HCT116 (cell line): Measurements from ENCODE around the gene PSMB9. TPM values are rescaled to one million over a fixed set of nuclear protein-coding genes. Genes with fewer than 3 reads are reported as not detected.

Source experiments
- ATAC-seq: fragments of 200-7000 bp; cut with Tn5 transposase; 2 replicates; pipeline ENCODE4 v1.9.1; 2020; ENCODE audit warnings: mild to moderate bottlenecking, moderate library complexity
- BruUV-seq: library from RNA; stranded (reverse); fragments of 400-500 nt; replicated peaks from 2 replicates; lab custom pipeline; 2021; lab: Mats Ljungman, UMichigan
- CTCF ChIA-PET: fragments of 300-600 bp; sonication (Branson Sonifier 250); formaldehyde crosslinking; loops from one replicate; lab custom pipeline; 2021; ENCODE audit warnings: antibody characterized with exemption; lab: Charles Lee
- POLR2A ChIA-PET: fragments of 300-600, 350-600 bp; sonication (Branson Sonifier 250); formaldehyde crosslinking; loops from one replicate; lab custom pipeline; 2021; ENCODE audit warnings: antibody characterized with exemption; lab: Charles Lee
- RAD21 ChIA-PET, 2 experiments: fragments of 300-600 bp; sonication (Branson Sonifier 250); formaldehyde crosslinking; loops; one replicate each; lab custom pipeline; 2023; ENCODE audit warnings: low total read pairs in 2 of 2; ENCODE audit not compliant: uncharacterized antibody in 2 of 2, unreplicated experiment in 2 of 2, low non-redundant PET in 1 of 2; lab: Charles Lee
- DNase-seq: peaks from one replicate; pipeline ENCODE4 v3.0.0-alpha.2; 2010; ENCODE audit warnings: low read depth, low spot score
- H2AFZ ChIP-seq: fragments of 200-600 bp; shearing (Covaris generic), sonication (generic); 2 replicates; pipeline ENCODE4 v1.6.1; 2017; ENCODE audit warnings: low read depth, mixed run types, mixed read lengths, antibody characterized with exemption, low read length; ENCODE audit not compliant: poor library complexity, severe bottlenecking
- H3K27ac ChIP-seq: 2 replicates; pipeline ENCODE4 v1.5.1; 2012; ENCODE audit warnings: low read depth, low read length
- H3K27me3 ChIP-seq: fragments of 200-600 bp; sonication (generic); 2 replicates; pipeline ENCODE4 v1.6.1; 2016; ENCODE audit warnings: mixed run types, low read length, mixed read lengths; ENCODE audit not compliant: insufficient read depth
- H3K36me3 ChIP-seq, 2 experiments: fragments of 200-500 bp in 1 of 2; fragments of 200-600 bp in 1 of 2; sonication (Bioruptor generic) in 1 of 2; sonication (generic) in 1 of 2; 2 replicates each; pipeline versions ENCODE4 v1.5.1 to v1.6.1; 2014 to 2016; ENCODE audit warnings: low read length in 2 of 2, inconsistent platforms in 1 of 2, mixed read lengths in 1 of 2, mixed run types in 1 of 2; ENCODE audit not compliant: insufficient read depth in 2 of 2, control insufficient read depth in 1 of 2
- H3K4me1 ChIP-seq, 2 experiments: fragments of 200-600 bp in 1 of 2; sonication (generic) in 1 of 2; 2 replicates each; pipeline versions ENCODE4 v1.5.1 to v1.6.1; 2012 to 2017; ENCODE audit warnings: low read length in 2 of 2, inconsistent platforms in 1 of 2, mild to moderate bottlenecking in 1 of 2, mixed read lengths in 1 of 2, mixed run types in 1 of 2, moderate library complexity in 1 of 2; ENCODE audit not compliant: insufficient read depth in 2 of 2, control insufficient read depth in 1 of 2
- H3K4me2 ChIP-seq: fragments of 200-600 bp; sonication (generic); 2 replicates; pipeline ENCODE4 v1.6.1; 2017; ENCODE audit warnings: mixed run types, low read length, mixed read lengths
- H3K4me3 ChIP-seq, 2 experiments: fragments of 200-600 bp in 1 of 2; sonication (generic) in 1 of 2; replicated peaks in 1 of 2; 2 replicates each; pipeline ENCODE4 v1.5.1; 2011 to 2016; ENCODE audit warnings: low read length in 2 of 2, control low read depth in 1 of 2, low read depth in 1 of 2, mild to moderate bottlenecking in 1 of 2, mixed read lengths in 1 of 2, mixed run types in 1 of 2
- H3K79me2 ChIP-seq: fragments of 200-600 bp; sonication (generic); 2 replicates; pipeline ENCODE4 v1.6.1; 2017; ENCODE audit warnings: mild to moderate bottlenecking, mixed run types, low read length, moderate library complexity, mixed read lengths; ENCODE audit not compliant: insufficient read depth
- H3K9ac ChIP-seq: fragments of 200-600 bp; sonication (generic); 2 replicates; pipeline ENCODE4 v1.6.1; 2016; ENCODE audit warnings: low read length, mixed read lengths
- H3K9me2 ChIP-seq: fragments of 200-600 bp; sonication (generic), shearing (Covaris generic); 2 replicates; pipeline ENCODE4 v1.6.1; 2017; ENCODE audit warnings: mixed run types, mild to moderate bottlenecking, moderate library complexity; ENCODE audit not compliant: insufficient read depth
- H3K9me3 ChIP-seq, 2 experiments: fragments of 200-500 bp in 1 of 2; fragments of 200-600 bp in 1 of 2; sonication (Bioruptor generic) in 1 of 2; sonication (generic) in 1 of 2; 2 replicates each; pipeline ENCODE4 v1.6.1; 2014 to 2017; ENCODE audit warnings: low read length in 2 of 2, mixed read lengths in 2 of 2, inconsistent platforms in 1 of 2, low read depth in 1 of 2, mild to moderate bottlenecking in 1 of 2, mixed run types in 1 of 2, moderate library complexity in 1 of 2; ENCODE audit not compliant: control insufficient read depth in 1 of 2, insufficient read depth in 1 of 2
- H4K20me1 ChIP-seq: fragments of 200-600 bp; sonication (generic), shearing (Covaris generic); 2 replicates; pipeline ENCODE4 v1.6.1; 2017; ENCODE audit warnings: mixed run types, mild to moderate bottlenecking, moderate library complexity; ENCODE audit not compliant: insufficient read depth
- CBX3 ChIP-seq: IDR thresholded peaks from 2 replicates; pipeline ENCODE4 v1.6.1; 2012; ENCODE audit warnings: low read depth
- CEBPB ChIP-seq: IDR thresholded peaks from 2 replicates; pipeline ENCODE4 v1.6.1; 2012; ENCODE audit warnings: low read depth
- EGR1 ChIP-seq: IDR thresholded peaks from 2 replicates; pipeline ENCODE4 v1.6.1; 2012; ENCODE audit warnings: low read depth
- ELF1 ChIP-seq: IDR thresholded peaks from 2 replicates; pipeline ENCODE4 v1.6.1; 2012; ENCODE audit warnings: low read depth, borderline replicate concordance
- EZH2phosphoT487 ChIP-seq: fragments of 200-600 bp; IDR thresholded peaks from 2 replicates; pipeline ENCODE4 v1.6.1; 2018; ENCODE audit warnings: antibody characterized with exemption, borderline replicate concordance
- FOSL1 ChIP-seq: IDR thresholded peaks from 2 replicates; pipeline ENCODE4 v1.6.1; 2012; ENCODE audit warnings: low read depth
- JUND ChIP-seq: IDR thresholded peaks from 2 replicates; pipeline ENCODE4 v1.6.1; 2012
- POLR2A ChIP-seq: IDR thresholded peaks from 2 replicates; pipeline ENCODE4 v1.7.0; 2011; ENCODE audit warnings: borderline replicate concordance; ENCODE audit not compliant: insufficient read depth, insufficient read length; ENCODE audit errors: extremely low read depth
- RAD21 ChIP-seq: IDR thresholded peaks from 2 replicates; pipeline ENCODE4 v1.6.1; 2012; ENCODE audit warnings: low read depth, mild to moderate bottlenecking
- SIN3A ChIP-seq: IDR thresholded peaks from 2 replicates; pipeline ENCODE4 v1.6.1; 2012; ENCODE audit warnings: low read depth
- SP1 ChIP-seq: IDR thresholded peaks from 2 replicates; pipeline ENCODE4 v1.6.1; 2012; ENCODE audit warnings: low read depth
- SRF ChIP-seq: IDR thresholded peaks from 2 replicates; pipeline ENCODE4 v1.6.1; 2012; ENCODE audit warnings: low read depth
- TCF7L2 ChIP-seq: IDR thresholded peaks from 2 replicates; pipeline ENCODE4 v1.7.0; 2011; ENCODE audit warnings: borderline replicate concordance, inconsistent platforms; ENCODE audit not compliant: insufficient read depth, insufficient read length; ENCODE audit errors: extremely low read depth
- YY1 ChIP-seq: IDR thresholded peaks from 2 replicates; pipeline ENCODE4 v1.6.1; 2011; ENCODE audit warnings: low read length, low read depth, moderate library complexity, mild to moderate bottlenecking; ENCODE audit not compliant: insufficient replicate concordance; ENCODE audit errors: extremely low read depth
- ZFX ChIP-seq: fragments of 450-650 bp; IDR thresholded peaks from 2 replicates; pipeline ENCODE4 v1.6.1; 2017
- ZNF274 ChIP-seq: fragments of 200-500 bp; sonication (Bioruptor generic); IDR thresholded peaks from 2 replicates; pipeline ENCODE4 v1.6.1; 2014; ENCODE audit warnings: mild to moderate bottlenecking, low read depth, low read length, inconsistent platforms
- intact Hi-C: fragments of 100-400 bp; cut with micrococcal nuclease; formaldehyde crosslinking; loops from 2 replicates; pipeline ENCODE4 v1.10.0; 2022
- total RNA-seq: library from RNA; stranded (reverse); gene quantifications from one replicate; pipeline ENCODE4 v1.2.1, GENCODE V29; 2021; ENCODE audit not compliant: unreplicated experiment
- TF ChIP-seq, protein P1 (sequence below): IDR thresholded peaks from 2 replicates; pipeline ENCODE4 v1.6.1; 2012; ENCODE audit warnings: low read depth
- TF ChIP-seq, protein P2 (sequence below): IDR thresholded peaks from 2 replicates; pipeline ENCODE4 v1.6.1; 2012
- TF ChIP-seq, protein P3 (sequence below): IDR thresholded peaks from 2 replicates; pipeline ENCODE4 v1.6.1; 2012
- TF ChIP-seq, protein P4 (sequence below), 3 experiments: fragments of 200-600 bp in 1 of 3; sonication (generic) in 1 of 3; IDR thresholded peaks in 2 of 3; conservative IDR thresholded peaks in 1 of 3; 2 replicates each; pipeline ENCODE4 v1.5.1; 2012 to 2017; ENCODE audit warnings: low read depth in 2 of 3, low read length in 2 of 3, antibody characterized with exemption in 1 of 3, borderline replicate concordance in 1 of 3, control low read depth in 1 of 3, mild to moderate bottlenecking in 1 of 3, mixed read lengths in 1 of 3, mixed run types in 1 of 3, moderate library complexity in 1 of 3; ENCODE audit not compliant: insufficient read depth in 1 of 3
- TF ChIP-seq, protein P5 (sequence below): IDR thresholded peaks from 2 replicates; pipeline ENCODE4 v1.6.1; 2011; ENCODE audit warnings: mild to moderate bottlenecking, low read length, moderate library complexity; ENCODE audit not compliant: insufficient replicate concordance; ENCODE audit errors: extremely low read depth

PSMB9 gene
- total RNA-seq, 1 experiment from 2014 or later = 8.1 TPM

DNA sequence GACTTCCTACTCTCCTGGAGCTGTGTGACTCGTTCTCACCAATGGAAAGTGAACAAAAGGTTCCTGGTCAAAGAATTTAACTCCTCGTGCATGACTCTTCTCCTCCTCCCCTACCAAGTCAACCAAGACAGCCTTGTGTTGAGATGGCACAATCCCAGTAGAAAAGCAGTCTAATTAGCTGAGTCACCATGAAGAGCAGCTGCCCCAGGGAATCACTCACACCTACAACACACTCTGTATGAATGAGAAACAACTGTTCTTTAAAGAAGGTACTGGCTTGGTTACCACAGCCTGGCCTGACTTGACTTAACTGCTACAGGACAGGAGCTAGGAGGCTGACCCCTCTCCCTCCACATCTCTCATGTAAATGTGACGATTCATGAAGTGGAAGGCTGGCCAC is 34.3 kb upstream of the PSMB9 start:
- ChIA-PET POLR2A (interaction anchor here (0.8 kb wide), 1 partner anchor 152 kb away, joined by 3 read pairs; no protein-coding TSS in a partner anchor), RAD21 (no interaction called here)
- H3K36me3 ChIP-seq = no peaks in the 10 kb centered on the region
- no peaks in the 10 kb centered on the region; the same call in 1 of the 2 replicates for H3K9me2 ChIP-seq
- H3K27ac ChIP-seq = no peak overlapping the region; the same call in 1 of the 2 replicates
- DNase-seq (peak; percentile 16), ATAC-seq (peak; percentile 71)
- no TSS peak for BruUV-seq
- no peak overlapping the region for H3K4me3 ChIP-seq
- peak overlapping the region; percentile 37 for H3K4me2 ChIP-seq
- H3K79me2 ChIP-seq = no peaks in the 10 kb centered on the region
- intact Hi-C loops = no loop called here
- H4K20me1 ChIP-seq = no peaks in the 10 kb centered on the region
- H2AFZ ChIP-seq = no peak overlapping the region
- H3K4me1 ChIP-seq = peaks cover 0 to 25% of the 10 kb centered on the region in 2 experiments; a peak in 2 of 4 replicates
- H3K9ac ChIP-seq = no peak overlapping the region
- no peak for TF ChIP-seq POLR2A
- TF ChIP-seq, protein P1, sequence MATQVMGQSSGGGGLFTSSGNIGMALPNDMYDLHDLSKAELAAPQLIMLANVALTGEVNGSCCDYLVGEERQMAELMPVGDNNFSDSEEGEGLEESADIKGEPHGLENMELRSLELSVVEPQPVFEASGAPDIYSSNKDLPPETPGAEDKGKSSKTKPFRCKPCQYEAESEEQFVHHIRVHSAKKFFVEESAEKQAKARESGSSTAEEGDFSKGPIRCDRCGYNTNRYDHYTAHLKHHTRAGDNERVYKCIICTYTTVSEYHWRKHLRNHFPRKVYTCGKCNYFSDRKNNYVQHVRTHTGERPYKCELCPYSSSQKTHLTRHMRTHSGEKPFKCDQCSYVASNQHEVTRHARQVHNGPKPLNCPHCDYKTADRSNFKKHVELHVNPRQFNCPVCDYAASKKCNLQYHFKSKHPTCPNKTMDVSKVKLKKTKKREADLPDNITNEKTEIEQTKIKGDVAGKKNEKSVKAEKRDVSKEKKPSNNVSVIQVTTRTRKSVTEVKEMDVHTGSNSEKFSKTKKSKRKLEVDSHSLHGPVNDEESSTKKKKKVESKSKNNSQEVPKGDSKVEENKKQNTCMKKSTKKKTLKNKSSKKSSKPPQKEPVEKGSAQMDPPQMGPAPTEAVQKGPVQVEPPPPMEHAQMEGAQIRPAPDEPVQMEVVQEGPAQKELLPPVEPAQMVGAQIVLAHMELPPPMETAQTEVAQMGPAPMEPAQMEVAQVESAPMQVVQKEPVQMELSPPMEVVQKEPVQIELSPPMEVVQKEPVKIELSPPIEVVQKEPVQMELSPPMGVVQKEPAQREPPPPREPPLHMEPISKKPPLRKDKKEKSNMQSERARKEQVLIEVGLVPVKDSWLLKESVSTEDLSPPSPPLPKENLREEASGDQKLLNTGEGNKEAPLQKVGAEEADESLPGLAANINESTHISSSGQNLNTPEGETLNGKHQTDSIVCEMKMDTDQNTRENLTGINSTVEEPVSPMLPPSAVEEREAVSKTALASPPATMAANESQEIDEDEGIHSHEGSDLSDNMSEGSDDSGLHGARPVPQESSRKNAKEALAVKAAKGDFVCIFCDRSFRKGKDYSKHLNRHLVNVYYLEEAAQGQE = no peak
- TF ChIP-seq EZH2phosphoT487 = no peak
- no peak for TF ChIP-seq ZNF274
- TF ChIP-seq, protein P2, sequence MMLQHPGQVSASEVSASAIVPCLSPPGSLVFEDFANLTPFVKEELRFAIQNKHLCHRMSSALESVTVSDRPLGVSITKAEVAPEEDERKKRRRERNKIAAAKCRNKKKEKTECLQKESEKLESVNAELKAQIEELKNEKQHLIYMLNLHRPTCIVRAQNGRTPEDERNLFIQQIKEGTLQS = no peak
- TF ChIP-seq TCF7L2 = no peak
- TF ChIP-seq CEBPB = no peak
- TF ChIP-seq, protein P3, sequence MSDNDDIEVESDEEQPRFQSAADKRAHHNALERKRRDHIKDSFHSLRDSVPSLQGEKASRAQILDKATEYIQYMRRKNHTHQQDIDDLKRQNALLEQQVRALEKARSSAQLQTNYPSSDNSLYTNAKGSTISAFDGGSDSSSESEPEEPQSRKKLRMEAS = peak; percentile 23; the same call in 1 of the 2 replicates
- TF ChIP-seq, protein P4, sequence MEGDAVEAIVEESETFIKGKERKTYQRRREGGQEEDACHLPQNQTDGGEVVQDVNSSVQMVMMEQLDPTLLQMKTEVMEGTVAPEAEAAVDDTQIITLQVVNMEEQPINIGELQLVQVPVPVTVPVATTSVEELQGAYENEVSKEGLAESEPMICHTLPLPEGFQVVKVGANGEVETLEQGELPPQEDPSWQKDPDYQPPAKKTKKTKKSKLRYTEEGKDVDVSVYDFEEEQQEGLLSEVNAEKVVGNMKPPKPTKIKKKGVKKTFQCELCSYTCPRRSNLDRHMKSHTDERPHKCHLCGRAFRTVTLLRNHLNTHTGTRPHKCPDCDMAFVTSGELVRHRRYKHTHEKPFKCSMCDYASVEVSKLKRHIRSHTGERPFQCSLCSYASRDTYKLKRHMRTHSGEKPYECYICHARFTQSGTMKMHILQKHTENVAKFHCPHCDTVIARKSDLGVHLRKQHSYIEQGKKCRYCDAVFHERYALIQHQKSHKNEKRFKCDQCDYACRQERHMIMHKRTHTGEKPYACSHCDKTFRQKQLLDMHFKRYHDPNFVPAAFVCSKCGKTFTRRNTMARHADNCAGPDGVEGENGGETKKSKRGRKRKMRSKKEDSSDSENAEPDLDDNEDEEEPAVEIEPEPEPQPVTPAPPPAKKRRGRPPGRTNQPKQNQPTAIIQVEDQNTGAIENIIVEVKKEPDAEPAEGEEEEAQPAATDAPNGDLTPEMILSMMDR (IDR thresholded peaks at IDR 0.05 in 2 of 3, conservative IDR thresholded peaks at IDR 0.05 in 1 of 3; ENCODE audit: borderline replicate concordance in 1 of 3, insufficient read depth in 1 of 3, low read depth in 2 of 3, low read length in 2 of 3) = no peak
- TF ChIP-seq RAD21 = no peak
- TF ChIP-seq CBX3 = no peak
- TF ChIP-seq SP1 = peak; percentile 31; the same call in 1 of the 2 replicates
- TF ChIP-seq SRF = no peak
- no peak for TF ChIP-seq JUND
- TF ChIP-seq ELF1 = no peak
- no peak for TF ChIP-seq ZFX
- TF ChIP-seq YY1 = no peak
- no peak for TF ChIP-seq EGR1
- TF ChIP-seq FOSL1 = peak; percentile 18; the same call in 1 of the 2 replicates
- TF ChIP-seq, protein P5, sequence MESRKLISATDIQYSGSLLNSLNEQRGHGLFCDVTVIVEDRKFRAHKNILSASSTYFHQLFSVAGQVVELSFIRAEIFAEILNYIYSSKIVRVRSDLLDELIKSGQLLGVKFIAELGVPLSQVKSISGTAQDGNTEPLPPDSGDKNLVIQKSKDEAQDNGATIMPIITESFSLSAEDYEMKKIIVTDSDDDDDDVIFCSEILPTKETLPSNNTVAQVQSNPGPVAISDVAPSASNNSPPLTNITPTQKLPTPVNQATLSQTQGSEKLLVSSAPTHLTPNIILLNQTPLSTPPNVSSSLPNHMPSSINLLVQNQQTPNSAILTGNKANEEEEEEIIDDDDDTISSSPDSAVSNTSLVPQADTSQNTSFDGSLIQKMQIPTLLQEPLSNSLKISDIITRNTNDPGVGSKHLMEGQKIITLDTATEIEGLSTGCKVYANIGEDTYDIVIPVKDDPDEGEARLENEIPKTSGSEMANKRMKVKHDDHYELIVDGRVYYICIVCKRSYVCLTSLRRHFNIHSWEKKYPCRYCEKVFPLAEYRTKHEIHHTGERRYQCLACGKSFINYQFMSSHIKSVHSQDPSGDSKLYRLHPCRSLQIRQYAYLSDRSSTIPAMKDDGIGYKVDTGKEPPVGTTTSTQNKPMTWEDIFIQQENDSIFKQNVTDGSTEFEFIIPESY = no peak
- no peak for TF ChIP-seq SIN3A
- TF ChIP-seq, all 23 proteins: peak for 3
- CTCF ChIA-PET = interaction anchor here (1.6 to 2.8 kb wide), 2 partner anchors 19 to 48 kb away, joined by 7 to 15 read pairs; partner anchors contain the start of gene TAP2
- Histone ChIP-seq H3K9me3 (no peaks in the 10 kb centered on the region), H3K27me3 (no peaks in the 10 kb centered on the region)
